Colon (tissue), 2 donors: ENCODE results near the gene PRAMEF6.
"Not testable (repeated sequence)": the region's sequence is repeated elsewhere in the genome, so short reads cannot be mapped to it uniquely, and the experiment has no call there.

Experiments used
- FAIRE-seq: peaks from 2 replicates; lab custom pipeline; 2012; peaks lifted over from hg19 to GRCh38; lab: Jason Lieb, UNC
- donor health status: control.
- donor health status: control.

Gene PRAMEF6

GRCh38 chr1:12947480-12947879, at the start of gene PRAMEF6:
Gene PRAMEF6 (minus strand): TSS chr1:12947580. CDS start chr1:12942518, 5,062 bp downstream.
- FAIRE-seq = not testable (repeated sequence)

- not testable (repeated sequence) for FAIRE-seq
Measured at GRCh38 chr1:12924368-12924767, 23.0 kb downstream of the PRAMEF6 start.

- not testable (repeated sequence) for FAIRE-seq
Measured at GRCh38 chr1:12921749-12922148, 25.6 kb downstream of the PRAMEF6 start.

DNA sequence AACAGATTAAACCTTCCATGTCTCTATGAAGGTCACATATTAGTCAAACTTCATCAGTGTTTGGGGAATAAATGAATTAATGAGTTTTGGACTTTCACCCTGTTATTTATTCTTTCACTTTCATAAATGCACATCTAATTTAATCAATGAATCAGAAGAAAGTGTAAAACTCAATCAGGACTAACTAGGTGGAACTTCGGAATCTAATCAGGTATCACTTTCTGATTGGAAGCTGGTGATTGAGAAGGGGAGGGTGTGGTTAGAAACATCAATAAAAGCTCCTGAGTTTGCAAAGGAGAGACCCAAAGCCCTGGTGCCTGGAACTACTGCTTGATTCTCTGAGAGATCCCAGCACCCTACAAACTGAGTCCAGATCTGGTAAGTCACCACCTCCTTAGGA, 31.1 kb downstream of the PRAMEF6 start, which contains the start of gene PRAMEF7:
Gene PRAMEF7 (plus strand): TSS at position 301 of the 400 bp plus-strand sequence. CDS start 1,083 bp downstream, outside the sequence.
- not testable (repeated sequence) for FAIRE-seq

- FAIRE-seq = not testable (repeated sequence)
Measured at GRCh38 chr1:12903793-12904572, 43.4 kb downstream of the PRAMEF6 start.

- FAIRE-seq = not testable (repeated sequence)
Measured at GRCh38 chr1:12899186-12899585, 48.2 kb downstream of the PRAMEF6 start.

DNA sequence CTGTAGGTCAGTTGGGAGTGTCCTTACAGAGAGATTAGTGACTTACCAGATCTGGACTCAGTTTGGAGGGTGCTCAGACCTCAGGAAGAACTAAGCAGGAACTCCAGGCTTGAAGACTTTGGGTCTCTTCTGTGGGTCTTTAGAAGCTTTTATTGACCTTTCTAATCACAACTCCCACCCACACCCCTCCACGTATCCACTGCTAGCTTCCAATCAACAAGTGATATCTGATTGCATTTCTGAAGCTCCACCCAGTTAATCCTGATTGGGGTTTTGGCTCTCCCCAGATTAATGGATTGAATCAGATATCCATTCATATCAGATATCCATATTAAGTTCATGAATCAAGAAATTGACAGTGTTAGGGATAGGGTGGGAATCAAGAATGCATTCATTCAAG, 49.2 kb downstream of the PRAMEF6 start, which contains the start of gene PRAMEF10:
Gene PRAMEF10 (minus strand): TSS at position 101 of the 400 bp plus-strand sequence. CDS start 2,423 bp downstream, outside the sequence.
- FAIRE-seq = not testable (repeated sequence)
